GM11168 (cell line): Measurements from ENCODE around the gene ATXN1.

Source experiments
- in situ Hi-C: fragments of 300-500 bp; cut with MboI; formaldehyde crosslinking; loops from one replicate; pipeline ENCODE4 v1.12.0; 2022; ENCODE audit warnings: low sequenced_read_pairs; ENCODE audit not compliant: unreplicated experiment

Gene ATXN1

DNA sequence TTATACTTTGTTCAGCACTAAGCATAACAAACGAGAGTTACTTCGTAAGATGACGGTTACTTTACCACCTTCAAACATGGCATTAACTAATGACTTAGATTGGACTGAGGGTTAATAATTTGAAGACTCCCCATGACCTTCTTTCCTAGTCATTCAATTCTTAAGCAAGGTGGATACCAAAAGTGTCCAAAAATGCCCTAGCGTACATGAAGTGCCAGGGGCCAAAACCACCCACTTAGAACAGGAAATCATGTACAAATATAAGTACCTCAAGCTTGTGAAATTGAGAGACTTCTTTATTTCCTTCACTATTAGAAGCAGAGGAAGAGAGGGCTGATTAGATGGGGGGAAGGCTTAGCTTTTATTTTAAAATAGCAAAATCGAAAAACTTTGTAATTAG, 166.4 kb downstream of the ATXN1 start:
- in situ Hi-C loops, result no loop called here

DNA sequence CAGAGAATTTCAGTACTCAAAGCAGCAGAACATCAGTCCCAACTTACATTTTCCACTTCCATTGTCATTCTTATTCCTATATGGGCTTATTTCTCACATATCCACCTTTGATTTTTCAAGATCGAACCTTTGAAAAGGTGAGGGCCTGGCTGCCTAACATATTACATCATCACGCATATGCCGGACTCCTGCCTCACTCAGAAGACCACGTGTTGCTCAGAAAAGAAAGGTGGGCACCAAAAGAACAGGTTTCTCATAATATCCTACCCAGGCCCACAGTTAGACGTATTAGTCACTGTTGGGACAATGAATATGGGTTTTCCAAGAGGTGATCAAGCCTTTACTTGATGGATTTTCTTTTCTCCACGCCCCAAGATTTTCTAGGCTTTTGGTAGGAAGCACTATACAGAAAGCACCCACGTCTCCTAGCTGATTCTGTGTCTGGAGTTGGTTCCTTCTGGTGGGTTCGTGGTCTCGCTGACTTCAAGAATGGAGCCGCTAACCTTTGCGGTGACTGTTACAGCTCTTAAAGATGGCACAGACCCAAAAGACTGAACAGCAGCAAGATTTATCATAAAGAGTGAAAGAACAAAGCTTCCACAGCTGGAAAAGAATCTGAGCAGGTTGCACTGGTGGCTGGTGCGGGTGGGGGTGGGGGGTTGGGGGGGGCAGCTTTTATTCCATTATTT, 168.9 kb downstream of the ATXN1 start:
- in situ Hi-C loops, result no loop called here

DNA sequence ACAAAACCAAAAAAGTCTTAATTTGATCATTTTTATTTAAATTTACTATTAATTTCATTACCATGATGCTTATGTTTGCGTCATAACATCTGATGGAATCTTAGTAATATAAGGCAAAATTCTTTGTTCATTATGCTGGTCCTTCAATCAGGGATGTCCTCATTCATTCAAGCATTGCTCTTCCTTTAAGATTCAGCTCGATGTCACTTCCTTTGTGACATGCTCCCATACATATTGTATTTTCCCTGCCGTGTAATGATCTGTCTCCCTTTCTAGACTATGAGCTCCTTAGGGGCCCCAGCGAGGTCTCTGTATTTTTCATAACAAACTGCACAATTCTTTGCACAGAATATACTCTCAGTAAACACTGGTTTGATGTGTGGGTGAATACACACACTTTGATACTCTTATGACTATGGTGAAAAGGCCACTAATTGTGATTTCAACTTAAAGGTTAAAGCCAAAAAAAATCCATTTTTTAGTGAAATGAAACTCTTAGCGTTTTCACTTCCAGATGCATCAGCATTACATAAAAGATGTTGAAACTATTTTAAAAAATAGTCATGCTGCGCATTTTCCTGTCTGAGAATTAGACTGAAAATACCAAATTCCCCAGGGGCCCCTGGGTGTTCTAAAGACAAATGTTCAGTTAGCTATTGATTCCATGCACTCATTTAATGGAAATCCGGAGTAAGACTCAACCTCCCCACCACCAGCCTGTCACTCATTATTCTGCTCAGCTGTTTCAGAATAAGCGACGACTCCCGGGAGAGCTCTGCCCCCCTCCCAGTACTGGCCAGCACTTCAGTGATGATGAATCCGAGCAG, 169.7 kb downstream of the ATXN1 start:
- in situ Hi-C loops, result no loop called here

- in situ Hi-C loops, result no loop called here
Measured at GRCh38 chr6:16585805-16586204, 175.5 kb downstream of the ATXN1 start.

DNA sequence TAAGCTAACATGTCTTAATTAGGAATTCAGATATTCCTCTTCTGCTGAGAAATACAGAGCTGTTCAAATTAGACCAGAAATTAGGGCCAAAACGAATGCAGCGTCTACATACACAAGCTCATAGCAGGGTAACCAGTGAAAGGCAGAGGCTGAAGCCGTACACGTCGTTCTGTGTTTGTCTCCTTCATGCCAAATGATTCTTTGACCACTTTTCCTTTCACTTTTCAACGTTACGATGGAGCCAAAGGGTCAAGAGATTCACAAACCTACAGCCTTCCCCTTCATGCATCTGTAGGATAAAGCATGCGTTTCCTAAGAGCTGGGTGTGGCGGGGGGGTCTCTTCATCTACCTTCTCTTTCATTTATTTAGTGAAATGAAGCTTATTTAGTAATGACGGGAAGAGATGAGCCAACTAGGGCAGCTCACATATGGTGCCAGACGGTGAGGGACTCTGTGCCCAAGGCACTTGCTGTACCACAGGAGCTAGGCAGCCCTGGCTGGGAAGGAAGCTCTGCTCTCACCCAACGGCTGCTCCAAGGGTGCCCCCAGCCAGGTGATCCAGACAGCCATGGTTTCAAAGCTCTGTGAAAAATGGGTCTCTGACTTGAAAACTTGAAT, 178.0 kb downstream of the ATXN1 start:
- in situ Hi-C loops, result no loop called here

DNA sequence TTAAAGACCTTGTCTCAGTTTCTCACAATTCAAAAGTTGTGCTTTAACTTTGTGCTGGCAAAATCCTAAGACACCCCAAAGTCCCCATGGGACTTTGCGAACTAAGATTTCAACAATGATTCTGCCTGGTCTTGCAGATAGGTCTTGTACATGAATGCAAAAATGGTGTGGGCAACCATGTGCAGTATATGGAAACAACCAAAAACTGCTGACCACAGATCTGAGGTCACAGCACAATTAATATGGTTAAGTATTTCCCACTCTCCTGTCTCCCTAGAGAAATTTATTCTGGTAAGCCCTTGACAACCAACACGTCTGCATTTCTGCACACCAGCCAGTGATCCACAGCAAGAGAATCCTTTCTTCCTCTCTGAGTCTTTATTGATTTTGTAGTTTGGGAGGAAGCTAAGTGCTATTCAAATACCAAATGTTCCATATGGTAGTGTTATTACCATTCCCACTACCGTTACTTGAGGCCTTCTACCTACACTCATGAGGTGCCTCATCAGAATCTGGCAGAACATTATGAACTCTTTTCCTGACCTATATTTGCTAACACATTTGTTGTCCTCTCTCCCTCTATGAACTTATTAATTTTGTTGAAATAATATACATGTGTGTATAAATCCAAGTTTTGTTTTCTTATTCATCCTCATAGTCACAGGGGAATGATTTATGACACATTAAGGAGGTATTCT, 178.7 kb downstream of the ATXN1 start:
- in situ Hi-C loops, result no loop called here

DNA sequence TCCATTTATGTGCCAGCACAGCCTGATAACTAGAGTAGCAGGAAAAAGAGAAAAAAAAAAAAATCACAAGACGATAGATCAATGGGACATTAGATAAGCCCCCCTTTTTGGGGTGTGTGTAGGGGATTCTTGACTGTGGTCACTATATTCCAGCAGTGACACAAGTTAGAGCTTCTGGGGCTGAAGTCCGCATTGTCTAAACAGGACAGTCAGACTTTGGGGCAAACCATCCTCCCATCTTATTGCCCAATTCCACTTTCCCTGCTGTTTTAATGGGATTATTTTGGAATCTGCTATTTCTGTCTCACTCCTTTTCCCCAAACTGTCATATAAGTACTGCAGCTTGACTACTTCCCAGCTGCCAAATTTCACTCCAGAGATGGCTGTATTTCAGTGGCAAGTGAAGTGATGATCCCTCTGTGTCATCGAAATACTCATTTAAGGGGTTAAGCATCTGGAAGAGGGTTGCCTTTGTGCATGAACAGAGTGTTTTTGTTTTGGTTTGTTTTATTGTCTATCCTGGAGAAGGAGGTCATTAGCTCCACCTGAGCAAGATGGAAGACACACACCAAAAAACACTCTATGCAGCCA, 182.5 kb downstream of the ATXN1 start:
- in situ Hi-C loops, result no loop called here

DNA sequence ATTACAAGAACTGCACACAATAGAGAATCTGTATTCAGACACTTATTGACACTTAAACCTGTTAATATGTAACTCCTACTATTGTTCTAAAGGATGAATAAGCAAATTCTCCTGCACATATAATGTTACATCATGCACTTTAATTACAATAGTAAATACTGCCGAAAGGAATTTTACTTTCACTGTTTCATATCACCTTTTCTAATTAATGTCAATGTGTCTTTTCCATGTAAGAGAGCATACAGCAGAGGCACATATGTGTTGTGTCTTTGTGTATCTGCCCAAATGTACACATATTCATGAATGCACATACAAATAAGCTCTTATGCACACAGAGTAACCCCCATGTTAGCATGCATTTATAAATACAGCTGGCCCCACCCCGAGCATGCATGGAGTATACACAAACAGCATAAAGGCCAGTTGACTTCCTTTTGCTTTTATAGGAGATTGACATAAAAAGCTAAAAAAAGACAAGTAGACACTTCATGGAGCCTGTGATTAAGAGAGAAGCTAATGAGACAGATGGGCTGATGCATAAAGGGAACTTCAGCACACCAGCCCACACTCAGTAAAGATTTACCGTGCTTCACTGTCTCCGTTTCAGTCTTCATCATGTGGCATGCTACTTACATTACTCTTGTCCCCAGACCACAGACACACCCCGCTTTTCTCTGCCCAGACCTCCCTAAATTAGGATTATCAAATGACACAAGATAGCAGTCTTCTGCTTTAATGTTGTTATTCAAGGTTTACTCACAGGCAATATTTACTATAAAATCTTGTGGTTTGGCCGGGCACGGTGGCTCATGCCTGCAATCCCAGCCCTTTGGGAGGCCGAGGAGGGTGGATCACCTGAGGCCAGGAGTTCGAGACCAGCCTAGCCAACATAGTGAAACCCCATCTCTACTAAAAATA, 184.6 kb downstream of the ATXN1 start:
- in situ Hi-C loops, result no loop called here

DNA sequence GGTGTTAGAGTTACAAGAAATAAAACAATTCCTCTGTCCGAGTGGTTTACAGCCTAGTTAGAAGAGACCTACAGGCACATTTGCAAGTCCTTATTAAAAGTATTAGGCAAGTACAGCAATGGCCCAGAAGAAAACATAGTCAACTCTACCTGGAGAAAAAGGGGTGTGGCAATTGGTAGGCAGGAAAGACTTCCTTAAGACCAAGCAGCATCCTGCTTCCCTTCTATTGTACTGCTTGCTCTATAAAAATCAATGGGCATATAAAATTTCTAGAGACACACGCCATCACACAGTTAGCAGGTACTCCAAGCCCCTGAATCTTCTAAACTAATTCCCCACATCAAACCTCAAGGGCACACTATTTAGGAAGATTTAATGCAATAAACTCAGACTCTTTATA, 185.6 kb downstream of the ATXN1 start:
- in situ Hi-C loops, result no loop called here

GRCh38 chr6:16572943-16573342, 188.3 kb downstream of the ATXN1 start:
- in situ Hi-C loops, result no loop called here

DNA sequence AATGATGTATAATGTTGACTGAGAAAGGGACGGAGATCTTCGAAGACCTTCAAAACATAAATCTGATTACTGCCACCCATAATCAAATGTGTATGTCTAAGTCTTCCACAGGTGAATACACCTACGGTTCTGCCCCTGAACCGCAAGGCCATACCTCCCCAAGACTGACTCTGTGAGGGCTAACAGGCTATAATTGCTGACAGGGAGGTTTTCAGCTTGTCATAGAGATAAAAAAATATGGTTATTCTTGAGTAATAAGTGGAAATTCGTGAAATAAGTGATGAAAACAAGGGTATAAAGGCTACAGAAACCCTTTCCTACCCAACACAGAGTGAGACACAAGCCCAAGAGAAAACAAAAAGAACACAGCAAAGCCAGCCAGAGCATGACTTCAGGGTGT, 188.9 kb downstream of the ATXN1 start:
- in situ Hi-C loops, result no loop called here

DNA sequence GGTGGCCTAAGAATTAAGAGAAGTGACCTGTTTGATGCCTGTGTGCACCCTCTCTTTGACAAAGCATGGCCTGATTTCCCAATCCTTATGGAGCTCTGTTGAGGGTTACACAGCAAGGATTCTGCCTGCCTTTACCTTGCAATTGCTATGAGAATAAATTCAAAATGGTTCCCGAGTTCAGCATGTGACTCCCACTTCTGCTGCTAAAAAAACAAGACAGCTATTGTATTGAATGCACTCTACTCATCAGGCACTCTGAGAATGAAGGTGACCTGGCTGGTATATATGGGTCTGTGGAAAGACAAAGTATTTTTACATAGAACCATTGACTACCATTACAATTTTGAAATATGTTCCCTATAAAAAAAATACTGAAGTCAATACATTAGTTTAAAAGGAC, 190.3 kb downstream of the ATXN1 start:
- in situ Hi-C loops, result no loop called here

GRCh38 chr6:16570221-16570553, 191.1 kb downstream of the ATXN1 start:
- in situ Hi-C loops, result no loop called here

DNA sequence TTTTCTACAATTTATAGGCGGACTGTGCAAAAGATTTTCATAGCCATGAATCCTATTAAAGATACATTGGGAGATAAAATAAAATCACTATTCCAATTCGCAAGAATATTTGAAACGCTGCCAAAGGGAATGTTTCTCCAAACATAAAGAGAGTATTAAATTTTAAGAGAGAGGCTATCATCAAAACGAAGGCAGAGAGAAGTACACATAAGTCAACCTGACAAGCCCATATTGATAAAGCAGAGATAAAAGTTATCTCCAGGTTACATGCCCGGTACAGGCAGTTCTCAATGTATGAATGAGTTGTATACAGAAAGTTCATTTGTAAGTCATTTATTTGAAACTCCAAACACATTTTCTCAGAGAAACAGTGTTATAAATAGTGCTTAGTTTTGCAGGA, 193.1 kb downstream of the ATXN1 start:
- in situ Hi-C loops, result no loop called here

GRCh38 chr6:16567071-16567470, 194.2 kb downstream of the ATXN1 start:
- in situ Hi-C loops, result no loop called here

DNA sequence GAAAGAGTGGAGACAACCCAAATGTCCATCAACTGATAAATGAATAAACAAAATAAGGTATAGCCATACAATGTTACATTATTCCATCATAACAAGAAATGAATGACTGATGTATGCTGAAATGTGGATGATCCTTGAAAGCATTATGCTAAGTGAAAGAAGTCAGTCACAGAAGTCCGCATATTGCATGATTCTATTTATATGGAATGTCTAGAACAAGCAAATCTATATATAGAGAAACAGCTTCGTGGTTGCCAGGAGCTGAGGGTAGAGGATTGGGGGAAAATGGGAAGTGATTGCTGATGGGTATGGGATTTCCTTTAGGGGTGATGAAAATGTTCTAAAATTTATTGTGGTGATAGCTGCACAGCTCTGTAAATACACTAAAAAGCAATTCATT, 196.8 kb downstream of the ATXN1 start:
- in situ Hi-C loops, result no loop called here

- in situ Hi-C loops, result no loop called here
Measured at GRCh38 chr6:16563628-16564240, 197.5 kb downstream of the ATXN1 start.

- in situ Hi-C loops, result no loop called here
Measured at GRCh38 chr6:16562498-16562897, 198.8 kb downstream of the ATXN1 start.

- in situ Hi-C loops, result no loop called here
Measured at GRCh38 chr6:16559071-16559470, 202.2 kb downstream of the ATXN1 start.
